GM21786 (cell line): ENCODE results near the gene MYLIP.

Experiments used
- ATAC-seq: cut with Tn5 transposase; IDR thresholded peaks from one replicate; pipeline ENCODE4 v1.9.1; 2021; ENCODE audit not compliant: unreplicated experiment

Gene MYLIP

GRCh38 chr6:16106991-16107787 lies 21.7 kb upstream of the MYLIP start:
- ATAC-seq = no peak

- ATAC-seq = no peak
These were observed 20.5 kb upstream of the MYLIP start for GRCh38 chr6:16108419-16108818.

GRCh38 chr6:16108921-16109658 lies 19.8 kb upstream of the MYLIP start:
- ATAC-seq = no peak

- no peak for ATAC-seq
These were observed 19.1 kb upstream of the MYLIP start for GRCh38 chr6:16109659-16110305.

GRCh38 chr6:16118825-16119224 lies 10.1 kb upstream of the MYLIP start:
- no peak for ATAC-seq

- no peak for ATAC-seq
These were observed 7.5 kb upstream of the MYLIP start for GRCh38 chr6:16121339-16121738.

- ATAC-seq = no peak
These were observed 6.7 kb upstream of the MYLIP start for GRCh38 chr6:16122197-16122596.

GRCh38 chr6:16124198-16125180 lies 4.4 kb upstream of the MYLIP start:
- ATAC-seq = no peak

GRCh38 chr6:16126056-16126455 lies 2.8 kb upstream of the MYLIP start:
- no peak for ATAC-seq

GRCh38 chr6:16126861-16127260 lies 2.0 kb upstream of the MYLIP start:
- ATAC-seq = no peak

GRCh38 chr6:16127471-16127870 lies 1.4 kb upstream of the MYLIP start:
- ATAC-seq = no peak

GRCh38 chr6:16129623-16130401 lies 926 bp downstream of the MYLIP start:
- ATAC-seq = no peak

GRCh38 chr6:16130437-16130891 lies 1.6 kb downstream of the MYLIP start:
- no peak for ATAC-seq

- peak; percentile 66 for ATAC-seq
These were observed 2.1 kb downstream of the MYLIP start for GRCh38 chr6:16130932-16131387.

- ATAC-seq = no peak
These were observed 4.0 kb downstream of the MYLIP start for GRCh38 chr6:16132909-16133308.

GRCh38 chr6:16134430-16134829 lies 5.5 kb downstream of the MYLIP start:
- ATAC-seq = no peak

- ATAC-seq = no peak
These were observed 6.2 kb downstream of the MYLIP start for GRCh38 chr6:16135066-16135465.

GRCh38 chr6:16136091-16136490 lies 7.2 kb downstream of the MYLIP start:
- no peak for ATAC-seq

- no peak for ATAC-seq
These were observed 8.0 kb downstream of the MYLIP start for GRCh38 chr6:16136621-16137450.
